ENCODE data around the gene ADAMTS2. TPM values are rescaled to one million over a fixed set of nuclear protein-coding genes. Genes with fewer than 3 reads are reported as not detected.

ADAMTS2 gene
- total RNA-seq = 36.5 and 52.8 TPM in 2 replicates

GRCh38 chr5:179345433-179346321 is at the start of gene ADAMTS2:
TSS of gene ADAMTS2 (minus strand) at chr5:179345461. CDS start at chr5:179345328, 133 bp downstream.

Other genes starting within 250 kb of the ADAMTS2 start
- gene RUFY1, start 205.1 kb upstream of the ADAMTS2 start, total RNA-seq = 77.9 and 90.4 TPM in 2 replicates